Keratinocyte (primary cell): ENCODE measurements around the gene PIGS. TPM values are rescaled to one million over a fixed set of nuclear protein-coding genes. Genes with fewer than 3 reads are reported as not detected.

Experiments
- DNase-seq: peaks from one replicate; pipeline ENCODE4 v3.0.0-alpha.2; 2011; ENCODE audit warnings: low read depth, missing footprints, low spot score
- FAIRE-seq: peaks from 2 replicates; lab custom pipeline; 2011; peaks lifted over from hg19 to GRCh38; lab: Jason Lieb, UNC
- H2AFZ ChIP-seq: 2 replicates; pipeline ENCODE4 v1.6.0; 2012; ENCODE audit warnings: low read length, control low read depth, inconsistent platforms; ENCODE audit not compliant: control insufficient read depth
- H3K27ac ChIP-seq: 2 replicates; pipeline ENCODE4 v1.5.1; 2011; ENCODE audit warnings: low read length; ENCODE audit not compliant: control insufficient read depth, insufficient read depth
- H3K27me3 ChIP-seq: 3 replicates; pipeline ENCODE4 v1.6.0; 2011; ENCODE audit warnings: low read length; ENCODE audit not compliant: control insufficient read depth, insufficient read depth; ENCODE audit errors: extremely low read depth
- H3K36me3 ChIP-seq, 2 experiments: 2 replicates in 1 of 2; 3 replicates in 1 of 2; pipeline ENCODE4 v1.5.1; 2011; ENCODE audit warnings: low read length in 2 of 2, mild to moderate bottlenecking in 1 of 2; ENCODE audit not compliant: control insufficient read depth in 2 of 2, insufficient read depth in 2 of 2; ENCODE audit errors: extremely low read depth in 1 of 2
- H3K4me1 ChIP-seq: 3 replicates; pipeline ENCODE4 v1.5.1; 2011; ENCODE audit warnings: low read length; ENCODE audit not compliant: control insufficient read depth, insufficient read depth; ENCODE audit errors: extremely low read depth
- H3K4me2 ChIP-seq: 3 replicates; pipeline ENCODE4 v1.6.0; 2011; ENCODE audit warnings: low read depth, low read length; ENCODE audit not compliant: control insufficient read depth, insufficient read depth; ENCODE audit errors: extremely low read depth
- H3K4me3 ChIP-seq, 3 experiments: fragments of 200-600 bp in 1 of 3; sonication (generic) in 1 of 3; 2 replicates in 2 of 3; 3 replicates in 1 of 3; pipeline ENCODE4 v1.5.1; 2011 to 2016; ENCODE audit warnings: low read length in 3 of 3, mild to moderate bottlenecking in 3 of 3, control low read depth in 2 of 3, inconsistent platforms in 1 of 3, low read depth in 1 of 3, mixed read lengths in 1 of 3, mixed run types in 1 of 3, moderate library complexity in 1 of 3; ENCODE audit not compliant: control insufficient read depth in 2 of 3, insufficient read depth in 2 of 3; ENCODE audit errors: extremely low read depth in 1 of 3
- H3K79me2 ChIP-seq: 2 replicates; pipeline ENCODE4 v1.6.0; 2012; ENCODE audit warnings: low read length; ENCODE audit not compliant: control insufficient read depth, insufficient read depth
- H3K9ac ChIP-seq: 3 replicates; pipeline ENCODE4 v1.6.0; 2011; ENCODE audit warnings: low read length; ENCODE audit not compliant: control insufficient read depth, insufficient read depth; ENCODE audit errors: extremely low read depth
- H3K9me1 ChIP-seq: 3 replicates; pipeline ENCODE4 v1.6.0; 2011; ENCODE audit warnings: low read length; ENCODE audit not compliant: control insufficient read depth, insufficient read depth; ENCODE audit errors: extremely low read depth
- H3K9me3 ChIP-seq: 2 replicates; pipeline ENCODE4 v1.5.1; 2012; ENCODE audit warnings: low read depth, low read length; ENCODE audit not compliant: control insufficient read depth
- H4K20me1 ChIP-seq: 3 replicates; pipeline ENCODE4 v1.6.0; 2011; ENCODE audit warnings: low read length; ENCODE audit not compliant: control insufficient read depth, insufficient read depth; ENCODE audit errors: extremely low read depth
- EZH2 ChIP-seq: IDR thresholded peaks from one replicate; pipeline ENCODE4 v1.6.1; 2012; ENCODE audit warnings: inconsistent platforms, mild to moderate bottlenecking, low read length, moderate library complexity
- dilution Hi-C: fragments of 300-500 bp; cut with MboI; formaldehyde crosslinking; loops from one replicate; pipeline ENCODE4 v1.7.0; 2020; ENCODE audit warnings: low sequenced_read_pairs; ENCODE audit not compliant: extremely low pct_ligation_motif_present
- polyA minus RNA-seq, 3 experiments: library from RNA; depleted of rRNA, polyadenylated mRNA; stranded (reverse); fragments of >200 nt; gene quantifications; 1 replicate in 1 of 3; 2 replicates in 1 of 3; 3 replicates in 1 of 3; pipeline ENCODE4 v1.2.3, GENCODE V29; 2011
- polyA plus RNA-seq, 5 experiments: library from polyadenylated mRNA; depleted of rRNA in 3 of 5; stranded (reverse) in 3 of 5; stranded (forward) in 1 of 5; unstranded in 1 of 5; fragments of >200 nt; gene quantifications; 1 replicate in 1 of 5; 2 replicates in 3 of 5; 3 replicates in 1 of 5; pipeline versions ENCODE4 v1.2.1 to v1.2.3, GENCODE V29; 2011 to 2012; ENCODE audit warnings: missing spikeins in 2 of 5, low read depth in 1 of 5, low replicate concordance in 1 of 5
- TF ChIP-seq, protein P1 (sequence below), 3 experiments: IDR thresholded peaks in 1 of 3; conservative IDR thresholded peaks in 1 of 3; optimal IDR thresholded peaks in 1 of 3; 2 replicates in 2 of 3; 3 replicates in 1 of 3; pipeline versions ENCODE3 to v1.5.1; 2011; ENCODE audit warnings: low read length in 3 of 3, mild to moderate bottlenecking in 3 of 3, moderate library complexity in 2 of 3, control low read depth in 1 of 3, inconsistent platforms in 1 of 3; ENCODE audit not compliant: insufficient read depth in 2 of 3; ENCODE audit errors: extremely low read depth in 1 of 3

The PIGS gene
- 21.8 to 52.1 TPM (median 33.6 TPM) in 3 replicates for polyA plus RNA-seq
- 22.8 TPM for polyA plus RNA-seq (2011; ENCODE audit: low read depth)
- 26.0 and 28.2 TPM in 2 replicates for polyA plus RNA-seq (2011; cell fraction: cytosol; rRNA removed)
- 47.6 and 49.6 TPM in 2 replicates for polyA plus RNA-seq (2011; cell fraction: nucleus; rRNA removed)
- 27.7 and 45.6 TPM in 2 replicates for polyA plus RNA-seq (2012; ENCODE audit: low replicate concordance)
- 21.9 to 89.4 TPM (median 29.1 TPM) in 3 replicates for polyA minus RNA-seq
- 20.3 TPM for polyA minus RNA-seq (2011; cell fraction: cytosol; rRNA and poly(A)+ RNA removed)
- polyA minus RNA-seq (2011; cell fraction: nucleus; rRNA and poly(A)+ RNA removed) = 19.9 and 48.1 TPM in 2 replicates

DNA sequence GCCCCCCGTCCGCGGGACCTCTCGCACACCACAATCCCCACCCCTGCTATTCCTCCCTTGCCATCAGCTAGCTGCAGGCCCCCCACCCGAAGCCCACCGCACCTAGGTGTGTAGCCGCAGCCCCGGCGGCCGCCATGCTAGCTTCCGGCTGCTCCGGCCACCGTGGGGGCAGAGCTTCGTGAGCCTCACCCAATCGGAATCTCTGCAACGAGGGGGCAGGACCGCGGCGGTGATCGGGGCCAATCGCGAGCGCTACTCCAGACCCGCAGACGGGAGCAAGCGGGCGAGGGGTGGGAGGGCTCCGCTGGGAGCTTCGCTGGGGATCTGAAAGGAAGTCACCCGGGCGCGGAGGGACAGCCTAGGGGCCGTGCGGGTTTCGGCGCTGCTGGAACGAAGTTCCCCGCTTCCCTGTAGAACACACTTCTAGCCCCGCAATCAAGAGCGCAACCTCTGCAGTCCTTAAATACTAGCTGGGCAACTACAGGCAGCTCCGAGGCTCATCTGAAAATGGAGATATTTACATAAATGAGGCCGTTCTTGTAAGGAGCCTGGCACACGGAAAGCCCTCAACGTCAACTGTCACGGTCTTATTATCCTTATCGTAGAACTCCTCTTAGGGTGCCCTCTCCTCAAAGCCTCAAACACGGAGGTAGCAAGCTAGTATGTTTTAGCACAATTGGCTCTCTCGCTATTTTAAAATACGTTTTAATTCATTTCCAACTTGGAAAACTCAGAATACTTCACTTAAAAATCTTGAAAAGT, at the start of gene PIGS:
TSS of gene PIGS (minus strand) at position 164 of the 762 bp plus-strand sequence. CDS start at position 136, 28 bp downstream.
- peak within 1 kb of the TSS; percentile 55 for H3K27ac ChIP-seq
- peaks cover 9 to 10% of the 10 kb centered on the region in 2 experiments for H3K36me3 ChIP-seq
- dilution Hi-C loops = no loop called here
- H3K4me3 ChIP-seq = peak within 1 kb of the TSS; percentile 79 to 87 (median 84)
- TF ChIP-seq, protein P1, sequence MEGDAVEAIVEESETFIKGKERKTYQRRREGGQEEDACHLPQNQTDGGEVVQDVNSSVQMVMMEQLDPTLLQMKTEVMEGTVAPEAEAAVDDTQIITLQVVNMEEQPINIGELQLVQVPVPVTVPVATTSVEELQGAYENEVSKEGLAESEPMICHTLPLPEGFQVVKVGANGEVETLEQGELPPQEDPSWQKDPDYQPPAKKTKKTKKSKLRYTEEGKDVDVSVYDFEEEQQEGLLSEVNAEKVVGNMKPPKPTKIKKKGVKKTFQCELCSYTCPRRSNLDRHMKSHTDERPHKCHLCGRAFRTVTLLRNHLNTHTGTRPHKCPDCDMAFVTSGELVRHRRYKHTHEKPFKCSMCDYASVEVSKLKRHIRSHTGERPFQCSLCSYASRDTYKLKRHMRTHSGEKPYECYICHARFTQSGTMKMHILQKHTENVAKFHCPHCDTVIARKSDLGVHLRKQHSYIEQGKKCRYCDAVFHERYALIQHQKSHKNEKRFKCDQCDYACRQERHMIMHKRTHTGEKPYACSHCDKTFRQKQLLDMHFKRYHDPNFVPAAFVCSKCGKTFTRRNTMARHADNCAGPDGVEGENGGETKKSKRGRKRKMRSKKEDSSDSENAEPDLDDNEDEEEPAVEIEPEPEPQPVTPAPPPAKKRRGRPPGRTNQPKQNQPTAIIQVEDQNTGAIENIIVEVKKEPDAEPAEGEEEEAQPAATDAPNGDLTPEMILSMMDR (optimal IDR thresholded peaks at IDR 0.05 in 1 of 3, IDR thresholded peaks at IDR 0.05 in 1 of 3, conservative IDR thresholded peaks at IDR 0.05 in 1 of 3; ENCODE audit: extremely low read depth in 1 of 3, insufficient read depth in 2 of 3, low read length in 3 of 3) = no peak
- no peak for TF ChIP-seq EZH2
- peak within 1 kb of the TSS; percentile 72 for H3K4me2 ChIP-seq
- H3K9me1 ChIP-seq = no peaks in the 10 kb centered on the region
- no peaks in the 10 kb centered on the region for H3K27me3 ChIP-seq
- H3K9me3 ChIP-seq = no peaks in the 10 kb centered on the region
- FAIRE-seq = peak; percentile 13
- H3K9ac ChIP-seq = peak within 1 kb of the TSS; percentile 86
- no peaks in the 10 kb centered on the region for H4K20me1 ChIP-seq
- peak within 1 kb of the TSS; percentile 96 for H2AFZ ChIP-seq
- peaks cover 18% of the 10 kb centered on the region for H3K4me1 ChIP-seq
- H3K79me2 ChIP-seq = peaks cover 15% of the 10 kb centered on the region
- peak; percentile 55 for DNase-seq

DNA sequence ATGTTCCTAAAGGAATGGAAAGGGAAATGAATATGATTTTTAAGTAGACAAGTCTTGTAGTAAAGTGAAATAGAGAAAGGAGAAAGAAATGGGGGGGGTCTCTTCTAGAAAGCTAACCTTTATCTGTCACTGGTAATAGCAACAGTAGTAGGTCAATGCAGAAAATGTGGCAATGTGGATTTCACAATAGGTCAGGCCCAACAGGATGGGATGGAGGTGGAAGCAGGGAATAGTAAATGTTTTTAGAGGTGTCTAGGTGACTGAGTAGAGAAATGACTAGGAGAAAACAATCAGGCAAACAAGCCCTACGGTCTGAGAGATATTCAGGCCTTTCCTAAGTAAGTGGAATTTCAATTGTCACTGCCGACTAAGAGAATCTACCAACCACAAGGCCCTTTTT, 48.7 kb upstream of the PIGS start:
- H2AFZ ChIP-seq = no peak overlapping the region
- H3K36me3 ChIP-seq = peaks cover 60 to 61% of the 10 kb centered on the region in 2 experiments
- no peaks in the 10 kb centered on the region for H3K9me3 ChIP-seq
- dilution Hi-C loops = no loop called here
- no peaks in the 10 kb centered on the region for H3K79me2 ChIP-seq
- no peaks in the 10 kb centered on the region for H3K27me3 ChIP-seq
- no peak overlapping the region for H3K9ac ChIP-seq
- FAIRE-seq = no peak
- no peaks in the 10 kb centered on the region for H3K4me1 ChIP-seq
- H3K27ac ChIP-seq = no peak overlapping the region
- no peak overlapping the region for H3K4me3 ChIP-seq
- H3K4me2 ChIP-seq = no peak overlapping the region
- TF ChIP-seq, protein P1 (optimal IDR thresholded peaks at IDR 0.05 in 1 of 3, IDR thresholded peaks at IDR 0.05 in 1 of 3, conservative IDR thresholded peaks at IDR 0.05 in 1 of 3; ENCODE audit: extremely low read depth in 1 of 3, insufficient read depth in 2 of 3, low read length in 3 of 3) = no peak
- TF ChIP-seq EZH2 = no peak
- no peaks in the 10 kb centered on the region for H3K9me1 ChIP-seq
- H4K20me1 ChIP-seq = no peaks in the 10 kb centered on the region
- DNase-seq = no peak
